Body of pancreas (tissue), 4 donors: ENCODE results near the gene AQR. TPM values are rescaled to one million over a fixed set of nuclear protein-coding genes. Genes with fewer than 3 reads are reported as not detected.

Experiments used
- ATAC-seq: fragments of 150-250 bp; one replicate; pipeline ENCODE4 v1.9.1; 2016
- DNase-seq, 4 donors: peaks; one replicate each; pipeline ENCODE4 v3.0.0-alpha.2; 2019
- H3K27ac ChIP-seq, 4 donors: fragments of 200-600 bp; sonication (generic); 1 replicate in 3 of 4; 2 replicates in 1 of 4; pipeline versions ENCODE4 v1.5.1 to v1.6.1; 2016 to 2019; ENCODE audit warnings: mild to moderate bottlenecking in 1 of 4, mixed read lengths in 1 of 4, moderate library complexity in 1 of 4
- H3K27me3 ChIP-seq, 2 donors: fragments of 200-600 bp; sonication (generic); one replicate each; pipeline ENCODE4 v1.6.0; 2016; ENCODE audit warnings: mild to moderate bottlenecking in 1 of 2
- H3K36me3 ChIP-seq, 2 donors: fragments of 200-600 bp; sonication (generic); replicated peaks in 1 of 2; 2 replicates each; pipeline ENCODE4 v1.5.1; 2016; ENCODE audit warnings: low read depth in 2 of 2; ENCODE audit not compliant: insufficient read depth in 1 of 2
- H3K4me1 ChIP-seq: fragments of 200-600 bp; sonication (generic); one replicate; pipeline ENCODE4 v1.6.0; 2016
- H3K4me3 ChIP-seq, 2 donors: fragments of 200-600 bp; sonication (generic); 1 replicate in 1 of 2; 2 replicates in 1 of 2; pipeline ENCODE4 v1.5.1; 2016 to 2019
- H3K9me3 ChIP-seq, 3 donors: fragments of 200-600 bp; sonication (generic); 1 replicate in 2 of 3; 2 replicates in 1 of 3; pipeline ENCODE4 v1.5.1; 2016
- CTCF ChIP-seq, 7 experiments: fragments of 450-650 bp in 4 of 7; fragments of 200-600 bp in 3 of 7; sonication (generic) in 3 of 7; IDR thresholded peaks; one replicate each; pipeline ENCODE4 v1.5.1; 2016 to 2019; ENCODE audit warnings: antibody characterized with exemption in 7 of 7
- POLR2A ChIP-seq, 3 donors: fragments of 450-650 bp; IDR thresholded peaks; one replicate each; pipeline ENCODE4 v1.6.1; 2016; ENCODE audit warnings: antibody characterized with exemption in 3 of 3, mild to moderate bottlenecking in 2 of 3
- WGBS, 2 donors: methylation state at CpG; one replicate each; pipeline ENCODE4 v1.1.5; 2017; 5-methylcytosine and 5-hydroxymethylcytosine counted together
- intact Hi-C: fragments of 100-400 bp; cut with DNase I; formaldehyde crosslinking; loops from one replicate; pipeline ENCODE4 v1.15.1; 2023
- total RNA-seq, 2 donors: library from RNA; depleted of rRNA; stranded (reverse); fragments of >200 nt; gene quantifications; one replicate each; pipeline ENCODE4 v1.1.0, GENCODE V29; 2016

The AQR gene
- total RNA-seq, 2 donors from 2014 or later: 10.5 to 15.0 TPM

- Histone ChIP-seq H3K36me3 (no peaks in the 10 kb centered on the region), H3K27me3 (no peaks in the 10 kb centered on the region), H3K4me3 (no peak overlapping the region), H3K27ac (no peak overlapping the region), H3K9me3 (no peaks in the 10 kb centered on the region), H3K4me1 (no peaks in the 10 kb centered on the region)
- DNase-seq (no peak), ATAC-seq (no peak)
- TF ChIP-seq CTCF (IDR thresholded peaks at IDR 0.05) (no peak), POLR2A (IDR thresholded peaks at IDR 0.05) (no peak)
- 15 to 27% methylated on average over 3 of the region's 3 CpGs for WGBS, 2 donors
- intact Hi-C loops: no loop called here
Measured at GRCh38 chr15:35003928-35004327, 34.4 kb upstream of the AQR start.

- H3K27me3 ChIP-seq: no peaks in the 10 kb centered on the region
- intact Hi-C loops: no loop called here
- no peaks in the 10 kb centered on the region for H3K4me1 ChIP-seq
- no peak overlapping the region for H3K4me3 ChIP-seq
- H3K9me3 ChIP-seq: no peaks in the 10 kb centered on the region
- WGBS, 2 donors: 10 to 29% methylated on average over 1 of the region's 1 CpG
- TF ChIP-seq POLR2A (IDR thresholded peaks at IDR 0.05) (no peak), CTCF (IDR thresholded peaks at IDR 0.05) (no peak)
- DNase-seq (peak; percentile 51 to 77 (median 68)), ATAC-seq (peak; percentile 81)
- H3K36me3 ChIP-seq: no peaks in the 10 kb centered on the region
- H3K27ac ChIP-seq: no peak overlapping the region
Measured at GRCh38 chr15:35000511-35000910, 31.0 kb upstream of the AQR start.

- 92 to 95% methylated on average over 7 of the region's 7 CpGs for WGBS, 2 donors
- no peaks in the 10 kb centered on the region for H3K36me3 ChIP-seq
Measured at GRCh38 chr15:34999906-35000305, 30.4 kb upstream of the AQR start.

GRCh38 chr15:34994925-34995324, 25.4 kb upstream of the AQR start:
- DNase-seq (no peak), ATAC-seq (no peak)
- Histone ChIP-seq H3K36me3 (no peaks in the 10 kb centered on the region), H3K4me1 (no peaks in the 10 kb centered on the region), H3K4me3 (no peak overlapping the region), H3K27ac (no peak overlapping the region), H3K9me3 (no peaks in the 10 kb centered on the region), H3K27me3 (no peaks in the 10 kb centered on the region)
- 65 to 67% methylated on average over 1 of the region's 1 CpG for WGBS, 2 donors
- intact Hi-C loops: no loop called here
- no peak for TF ChIP-seq POLR2A (IDR thresholded peaks at IDR 0.05)
- no peak for TF ChIP-seq CTCF (IDR thresholded peaks at IDR 0.05)

More at GRCh38 chr15:34999906-35000305, 30.4 kb upstream of the AQR start:
- ATAC-seq: no peak
- H3K27ac ChIP-seq: no peak overlapping the region
- H3K27me3 ChIP-seq: no peaks in the 10 kb centered on the region
- no peaks in the 10 kb centered on the region for H3K9me3 ChIP-seq
- H3K4me3 ChIP-seq: no peak overlapping the region
- TF ChIP-seq POLR2A (IDR thresholded peaks at IDR 0.05) (no peak), CTCF (IDR thresholded peaks at IDR 0.05) (no peak)
- DNase-seq: no peak
- H3K4me1 ChIP-seq: no peaks in the 10 kb centered on the region
- intact Hi-C loops: no loop called here

GRCh38 chr15:34993877-34994276, 24.3 kb upstream of the AQR start:
- DNase-seq: no peak
- H3K4me1 ChIP-seq: peaks cover 5% of the 10 kb centered on the region
- H3K27me3 ChIP-seq: no peaks in the 10 kb centered on the region
- H3K36me3 ChIP-seq: no peaks in the 10 kb centered on the region
- H3K27ac ChIP-seq: no peak overlapping the region
- no peak overlapping the region for H3K4me3 ChIP-seq
- intact Hi-C loops: no loop called here
- TF ChIP-seq CTCF (IDR thresholded peaks at IDR 0.05) (no peak), POLR2A (IDR thresholded peaks at IDR 0.05) (no peak)
- whole genome bisulfite sequencing, 2 donors: 80 to 84% methylated on average over 4 of the region's 4 CpGs
- no peak for ATAC-seq
- H3K9me3 ChIP-seq: no peaks in the 10 kb centered on the region
